DND-41 (cell line): ENCODE data around the gene ILDR2.

Experiments
- EZH2 ChIP-seq: IDR thresholded peaks from 3 replicates; pipeline ENCODE4 v1.6.1; 2012; ENCODE audit warnings: borderline replicate concordance, low read depth, mild to moderate bottlenecking, moderate library complexity, low read length, inconsistent platforms; ENCODE audit not compliant: severe bottlenecking
- TF ChIP-seq, protein P1 (sequence below): IDR thresholded peaks from 2 replicates; pipeline ENCODE4 v1.5.1; 2012; ENCODE audit warnings: borderline replicate concordance, low read length, moderate library complexity, mild to moderate bottlenecking; ENCODE audit not compliant: poor library complexity, severe bottlenecking; ENCODE audit errors: extremely low read depth

DNA sequence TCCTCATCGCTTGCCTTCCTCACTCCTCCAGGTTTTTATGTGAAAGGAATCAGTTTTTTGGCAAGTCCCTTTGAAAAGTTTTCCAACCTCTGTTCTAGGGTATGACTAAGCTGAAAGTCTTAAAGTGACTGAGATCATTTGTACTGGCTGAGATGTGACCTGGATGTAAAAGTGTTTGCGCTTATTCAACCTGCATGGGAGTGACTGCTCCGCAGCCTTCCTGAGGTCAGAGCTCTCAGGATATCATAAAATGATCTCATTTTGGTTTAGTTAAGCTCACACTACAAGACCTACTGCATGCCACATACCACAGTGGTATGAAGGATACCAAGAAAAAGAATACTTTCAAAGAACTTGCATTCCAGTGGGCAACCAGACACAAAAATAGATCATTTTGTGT lies 69.4 kb downstream of the ILDR2 start:
- TF ChIP-seq, protein P1, sequence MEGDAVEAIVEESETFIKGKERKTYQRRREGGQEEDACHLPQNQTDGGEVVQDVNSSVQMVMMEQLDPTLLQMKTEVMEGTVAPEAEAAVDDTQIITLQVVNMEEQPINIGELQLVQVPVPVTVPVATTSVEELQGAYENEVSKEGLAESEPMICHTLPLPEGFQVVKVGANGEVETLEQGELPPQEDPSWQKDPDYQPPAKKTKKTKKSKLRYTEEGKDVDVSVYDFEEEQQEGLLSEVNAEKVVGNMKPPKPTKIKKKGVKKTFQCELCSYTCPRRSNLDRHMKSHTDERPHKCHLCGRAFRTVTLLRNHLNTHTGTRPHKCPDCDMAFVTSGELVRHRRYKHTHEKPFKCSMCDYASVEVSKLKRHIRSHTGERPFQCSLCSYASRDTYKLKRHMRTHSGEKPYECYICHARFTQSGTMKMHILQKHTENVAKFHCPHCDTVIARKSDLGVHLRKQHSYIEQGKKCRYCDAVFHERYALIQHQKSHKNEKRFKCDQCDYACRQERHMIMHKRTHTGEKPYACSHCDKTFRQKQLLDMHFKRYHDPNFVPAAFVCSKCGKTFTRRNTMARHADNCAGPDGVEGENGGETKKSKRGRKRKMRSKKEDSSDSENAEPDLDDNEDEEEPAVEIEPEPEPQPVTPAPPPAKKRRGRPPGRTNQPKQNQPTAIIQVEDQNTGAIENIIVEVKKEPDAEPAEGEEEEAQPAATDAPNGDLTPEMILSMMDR: no peak
- no peak for TF ChIP-seq EZH2
